HG02798 (cell line): Measurements from ENCODE around the gene CPED1.
"Not testable (repeated sequence)": the region's sequence is repeated elsewhere in the genome, so short reads cannot be mapped to it uniquely, and the experiment has no call there.

Source experiments
- ATAC-seq: cut with Tn5 transposase; IDR thresholded peaks from one replicate; pipeline ENCODE4 v1.9.1; 2021; ENCODE audit warnings: mild to moderate bottlenecking; ENCODE audit not compliant: unreplicated experiment, poor library complexity

The CPED1 gene

DNA sequence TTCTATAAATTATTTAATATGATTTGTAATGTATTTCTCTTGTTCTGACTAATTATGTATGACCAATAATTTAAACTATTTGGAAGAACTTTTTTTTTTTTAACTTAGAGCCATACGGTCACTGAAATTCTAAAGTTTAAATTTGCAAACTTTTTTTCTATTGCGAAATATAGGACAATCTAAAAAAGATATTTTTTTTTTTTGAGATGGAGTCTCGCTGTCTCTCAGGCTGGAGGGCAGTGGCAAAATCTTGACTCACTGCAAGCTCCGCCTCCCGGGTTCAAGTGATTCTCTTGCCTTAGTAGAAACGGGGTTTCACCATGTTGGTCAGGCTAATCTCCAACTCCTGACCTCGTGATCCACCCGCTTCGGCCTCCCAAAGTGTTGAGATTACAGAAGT is 130.5 kb downstream of the CPED1 start:
- no peak for ATAC-seq

DNA sequence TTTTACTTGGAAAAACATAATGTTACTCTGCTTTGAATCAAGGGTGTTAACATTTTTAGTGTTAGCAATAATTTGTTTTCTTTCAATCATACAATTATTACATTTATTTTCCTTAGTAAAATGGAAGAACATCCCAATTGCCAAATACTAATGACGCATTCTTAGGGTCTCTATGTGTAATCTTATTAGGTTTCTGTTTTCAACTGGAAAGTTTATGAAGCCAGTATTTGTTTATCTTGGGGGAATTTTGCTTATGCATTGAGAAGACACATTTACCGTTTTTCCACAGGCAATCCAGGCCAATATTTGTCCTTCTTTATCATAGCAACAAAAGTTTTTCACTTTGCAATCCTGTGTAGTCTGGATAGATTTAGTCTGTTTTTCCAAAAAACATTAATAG is 134.5 kb downstream of the CPED1 start:
- ATAC-seq, result no peak

DNA sequence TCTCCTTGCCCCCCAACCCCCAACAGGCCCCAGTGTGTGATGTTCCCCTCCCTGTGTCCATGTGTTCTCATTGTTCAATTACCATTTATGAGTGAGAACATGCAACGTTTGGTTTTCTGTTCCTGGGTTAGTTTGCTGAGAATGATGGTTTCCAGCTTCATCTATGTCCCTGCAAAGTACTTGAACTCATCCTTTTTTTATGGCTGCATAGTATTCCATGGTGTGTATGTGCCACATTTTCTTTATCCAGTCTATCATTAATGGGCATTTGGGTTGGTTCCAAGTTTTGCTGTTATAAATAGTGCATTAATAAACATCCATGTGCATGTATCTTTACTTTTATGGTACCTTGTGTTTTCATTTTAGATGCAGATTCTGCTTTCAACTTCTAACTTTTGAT is 136.9 kb downstream of the CPED1 start:
- not testable (repeated sequence) for ATAC-seq

DNA sequence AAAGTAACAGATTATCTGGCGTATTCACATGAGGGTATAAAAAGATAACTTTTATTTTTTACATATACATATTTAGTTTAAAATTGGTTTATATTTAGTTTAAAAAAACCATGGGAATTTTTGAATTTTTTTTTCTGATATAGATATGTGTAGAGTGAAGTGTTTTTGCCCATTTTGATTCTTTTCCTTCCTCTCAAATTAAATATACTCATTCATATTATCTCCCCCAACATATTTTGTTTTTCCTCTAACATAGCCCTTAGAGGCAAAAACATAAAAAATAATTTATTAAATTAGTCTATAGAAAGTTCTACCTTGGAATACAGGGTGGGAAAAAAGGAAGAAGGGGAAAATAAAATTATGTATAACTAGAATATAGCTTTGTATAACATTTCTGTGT is 137.7 kb downstream of the CPED1 start:
- no peak for ATAC-seq

DNA sequence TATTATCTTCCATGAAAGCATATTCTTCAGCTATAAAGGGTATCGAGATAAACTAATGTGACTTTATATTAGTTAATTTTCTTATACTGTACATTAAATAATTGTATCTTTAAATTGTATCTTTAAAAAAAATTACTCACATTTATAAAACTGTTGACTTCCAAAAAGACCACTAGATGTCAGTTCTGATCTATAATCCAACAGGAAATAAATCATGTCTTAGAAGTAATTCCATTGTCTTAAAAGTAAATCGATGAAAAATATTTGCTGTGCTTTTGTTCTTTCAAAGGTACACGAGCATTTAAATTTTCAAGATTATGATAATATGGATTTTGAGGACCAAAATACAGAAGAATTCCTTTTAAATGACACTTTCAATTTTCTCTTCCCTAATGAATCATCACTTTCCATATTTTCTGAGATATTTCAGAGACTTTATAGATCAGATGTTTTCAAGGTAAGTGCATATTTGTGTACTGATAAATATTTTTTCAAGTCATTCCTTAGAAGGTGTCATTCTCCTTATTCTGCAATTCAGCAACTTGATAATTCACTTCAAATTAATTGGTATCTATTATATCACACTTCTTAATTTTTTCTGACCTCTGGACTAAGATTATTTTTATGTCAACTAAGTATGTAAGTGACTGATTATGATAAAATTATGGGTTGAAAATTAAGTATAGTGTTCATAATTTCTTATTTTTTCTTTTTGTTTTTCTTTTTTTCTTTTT is 138.5 kb downstream of the CPED1 start:
- ATAC-seq, result no peak

DNA sequence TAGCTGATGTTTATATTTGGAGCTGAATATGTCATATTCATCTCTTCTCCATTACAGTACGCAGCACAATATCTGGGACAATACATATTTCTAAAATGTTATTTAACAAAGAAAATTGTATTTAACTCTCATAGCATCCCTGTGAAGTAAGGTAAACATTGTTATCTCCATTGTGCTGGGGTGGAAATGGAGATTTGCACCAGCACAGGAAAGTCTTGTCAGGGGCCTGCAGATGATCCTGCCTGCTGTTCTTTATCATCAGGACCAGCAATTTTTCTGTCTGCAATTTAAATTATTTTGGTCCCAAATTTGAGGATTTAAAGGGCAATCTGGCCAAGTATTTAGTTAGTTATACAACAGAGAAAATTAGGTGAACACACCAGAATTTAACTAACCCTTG is 144.4 kb downstream of the CPED1 start:
- no peak for ATAC-seq

DNA sequence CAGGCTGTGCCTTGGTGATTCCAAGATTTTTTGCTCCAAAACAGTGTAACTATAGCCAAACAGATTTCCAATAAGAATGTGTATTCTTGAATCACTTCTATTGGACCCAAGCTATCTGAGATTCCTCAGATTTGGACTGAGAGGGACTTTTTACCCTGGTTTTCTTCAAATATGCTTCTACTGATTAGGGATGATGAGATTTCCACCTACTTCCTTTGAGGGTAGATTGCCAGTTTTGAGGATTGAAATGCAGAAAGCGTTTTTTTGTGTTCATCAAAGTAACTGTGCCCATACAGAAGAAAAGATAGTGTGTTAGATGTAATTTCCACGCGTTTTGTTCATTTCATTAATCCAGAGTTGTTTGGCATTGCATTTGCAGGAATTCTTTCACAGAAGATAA is 144.9 kb downstream of the CPED1 start:
- ATAC-seq, result no peak

DNA sequence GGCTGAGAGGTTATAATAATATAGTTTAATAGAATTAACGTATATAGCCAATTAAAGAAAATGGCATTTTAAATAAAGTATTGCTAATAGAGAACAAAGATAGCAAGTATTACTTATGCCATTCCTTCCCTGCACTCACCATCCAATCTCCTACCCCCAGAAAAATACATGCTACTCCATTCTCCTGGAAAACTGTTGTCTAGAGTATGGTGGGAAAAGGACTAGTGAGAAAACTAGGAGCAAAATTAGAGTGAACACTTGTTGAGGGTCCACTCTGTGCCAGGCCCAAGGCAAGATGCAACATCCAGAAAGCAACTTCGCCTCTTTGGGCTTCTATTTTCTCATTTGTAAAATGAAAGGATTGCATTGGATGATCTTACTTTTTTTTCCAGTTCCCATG is 149.1 kb downstream of the CPED1 start:
- ATAC-seq, result no peak

DNA sequence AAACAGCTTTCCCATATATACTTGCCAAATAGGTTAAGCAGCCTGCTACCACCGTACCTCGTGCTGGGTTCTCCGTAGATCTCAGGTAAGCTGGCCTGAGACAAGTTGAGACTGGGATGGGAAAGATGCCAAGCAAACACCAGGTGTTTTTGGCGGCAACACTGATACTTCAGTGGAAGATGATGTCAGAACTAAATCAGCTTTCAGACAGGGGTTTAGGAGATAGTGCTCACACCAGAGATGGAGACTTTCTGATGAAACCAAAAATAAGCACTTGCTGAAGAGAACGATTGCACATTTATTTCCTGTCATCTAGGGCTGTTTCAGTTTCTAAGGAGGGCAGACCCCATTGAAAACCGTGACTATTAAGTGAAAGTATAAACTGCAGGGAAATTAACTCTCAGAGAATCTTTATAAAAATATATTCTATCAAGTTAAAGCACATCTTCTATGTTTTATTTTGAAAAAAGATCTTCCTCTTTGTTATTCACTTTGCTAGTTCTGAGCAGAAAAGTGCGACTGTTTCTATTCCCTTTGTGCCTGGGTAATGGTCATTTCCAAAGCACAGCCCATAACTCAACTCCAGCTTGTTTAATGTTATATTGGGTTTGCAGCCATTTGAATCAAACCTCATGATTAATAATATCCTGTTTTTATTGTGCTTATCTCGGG is 149.9 kb downstream of the CPED1 start:
- ATAC-seq, result peak; percentile 100

DNA sequence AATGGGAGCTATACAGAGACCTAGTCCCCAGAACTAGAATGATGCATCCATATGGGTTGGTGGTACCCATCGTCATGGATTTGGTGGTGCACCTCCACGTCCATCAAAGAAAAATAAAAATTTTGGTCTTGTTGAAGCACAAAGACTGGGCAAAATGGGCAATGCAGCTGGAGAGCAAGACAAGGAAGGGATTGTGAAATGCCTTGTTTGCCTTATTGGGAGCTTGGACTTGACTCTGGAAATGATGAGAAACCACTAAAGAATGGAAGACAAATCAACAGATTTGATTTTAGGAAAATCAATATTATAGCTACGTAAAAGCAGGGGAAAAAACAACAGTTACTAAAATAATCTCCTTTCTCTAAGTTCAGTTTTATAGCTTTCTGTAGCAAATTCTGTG is 150.9 kb downstream of the CPED1 start:
- ATAC-seq, result no peak

DNA sequence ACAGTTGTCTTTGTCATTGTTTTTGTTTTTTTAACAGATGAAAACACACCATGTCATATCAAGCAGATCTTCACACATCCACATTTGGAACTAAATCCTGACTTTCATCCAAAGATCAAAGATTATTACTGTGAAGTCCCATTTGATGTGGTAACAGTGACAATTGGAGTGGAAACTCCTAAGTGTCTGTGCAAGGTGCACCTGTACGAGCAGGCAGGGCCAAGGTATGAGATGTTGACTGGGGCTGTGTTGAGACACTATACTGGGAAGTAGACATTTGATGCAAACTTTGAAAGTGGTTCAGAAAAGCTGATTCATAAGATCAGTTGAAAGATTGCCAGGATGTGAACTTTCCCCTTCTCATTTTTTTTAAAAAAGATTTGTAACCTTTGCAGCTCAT is 152.3 kb downstream of the CPED1 start:
- ATAC-seq, result no peak

DNA sequence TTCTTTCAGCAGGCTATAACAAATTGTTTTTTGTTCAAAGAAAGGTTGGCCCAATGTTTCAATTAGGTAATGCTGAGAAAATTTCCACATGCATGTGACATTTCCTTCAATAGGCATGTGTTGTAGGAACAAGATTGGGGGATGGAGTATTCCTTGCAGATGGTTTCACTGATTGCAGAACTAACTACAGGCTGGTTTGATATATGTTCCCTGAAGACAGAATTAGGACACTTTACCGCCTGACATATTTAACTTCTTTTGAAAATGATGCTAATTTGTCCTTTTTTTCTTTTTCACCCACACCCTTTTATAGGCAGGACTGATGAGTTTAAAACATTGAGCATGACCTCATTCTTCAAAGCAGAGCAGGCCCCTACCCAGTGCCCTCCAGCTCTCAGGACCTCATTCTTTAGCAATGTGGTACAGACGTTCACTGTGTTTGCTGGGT is 163.3 kb downstream of the CPED1 start:
- ATAC-seq, result no peak

DNA sequence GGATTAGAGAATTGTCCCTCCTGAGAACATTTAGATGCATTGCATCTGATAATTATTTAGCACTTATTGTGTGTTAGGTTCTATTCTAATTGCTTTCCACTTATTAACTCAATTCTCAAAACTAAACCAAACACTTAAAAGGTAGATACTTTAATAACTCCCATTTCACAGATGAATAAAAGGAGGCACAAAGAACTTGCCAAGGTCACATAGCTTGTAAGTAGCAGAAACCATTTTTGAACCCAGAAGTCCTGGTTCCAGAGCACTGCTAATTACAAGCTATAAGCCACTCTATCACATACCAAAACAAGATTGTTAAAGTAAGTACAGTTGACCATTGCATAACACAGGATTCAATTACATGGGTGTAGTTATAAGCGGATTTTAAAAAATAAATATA is 164.9 kb downstream of the CPED1 start:
- no peak for ATAC-seq

DNA sequence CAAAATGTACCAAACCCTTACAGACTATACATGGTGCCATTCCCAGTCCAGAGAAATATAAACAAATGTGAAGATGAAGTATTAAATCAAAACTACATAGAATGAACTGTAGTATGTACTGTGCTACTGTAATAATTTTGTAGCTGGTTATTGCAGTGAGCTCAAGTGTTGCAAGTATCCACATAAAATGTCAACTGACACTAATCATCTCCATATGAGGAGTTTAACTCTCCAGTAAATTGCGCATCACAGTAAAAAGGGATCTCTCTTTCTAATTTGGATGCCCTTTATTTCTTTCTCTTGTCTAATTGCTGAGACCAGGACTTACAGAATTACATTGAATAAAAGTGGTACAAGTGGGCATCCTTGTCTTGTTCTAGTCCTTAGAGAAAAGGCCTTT is 165.5 kb downstream of the CPED1 start:
- no peak for ATAC-seq

DNA sequence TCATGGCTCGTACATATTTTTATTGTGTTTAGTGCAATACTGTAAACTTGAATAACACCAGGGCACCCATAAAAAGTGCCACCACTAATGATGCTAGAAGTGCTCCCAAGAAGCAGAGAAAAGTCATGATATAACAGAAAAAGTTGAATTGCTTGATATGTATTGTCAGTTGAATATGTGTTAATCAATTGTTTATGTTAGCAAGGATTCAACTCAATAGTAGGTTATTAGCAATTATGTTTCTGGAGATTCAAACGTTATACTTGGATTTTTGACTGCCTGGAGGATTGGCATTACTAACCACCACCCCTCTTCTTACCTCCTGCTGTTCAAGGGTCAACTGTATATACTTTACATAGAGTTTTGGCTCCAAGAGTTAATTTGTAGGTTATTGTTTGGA is 168.3 kb downstream of the CPED1 start:
- no peak for ATAC-seq

DNA sequence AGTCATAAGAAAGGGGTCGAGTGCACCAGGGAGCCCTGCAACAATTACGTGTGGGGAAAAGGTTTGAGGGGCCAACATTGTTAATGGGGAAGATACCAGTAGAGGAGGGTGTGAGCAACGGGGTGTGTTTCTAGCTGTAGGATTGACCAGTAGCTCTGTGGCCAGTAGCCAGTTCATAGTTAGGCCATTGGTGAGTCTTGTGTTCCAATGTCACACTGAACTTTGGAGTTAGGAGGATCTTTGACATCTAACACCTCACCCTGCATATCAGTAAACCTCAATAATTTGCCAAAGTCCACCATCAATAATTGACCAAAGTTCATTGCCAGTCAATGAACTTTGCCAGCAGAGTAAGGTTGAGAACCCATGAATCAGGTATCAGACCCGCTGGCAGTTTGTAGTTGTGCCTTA is 168.8 kb downstream of the CPED1 start:
- ATAC-seq, result no peak

DNA sequence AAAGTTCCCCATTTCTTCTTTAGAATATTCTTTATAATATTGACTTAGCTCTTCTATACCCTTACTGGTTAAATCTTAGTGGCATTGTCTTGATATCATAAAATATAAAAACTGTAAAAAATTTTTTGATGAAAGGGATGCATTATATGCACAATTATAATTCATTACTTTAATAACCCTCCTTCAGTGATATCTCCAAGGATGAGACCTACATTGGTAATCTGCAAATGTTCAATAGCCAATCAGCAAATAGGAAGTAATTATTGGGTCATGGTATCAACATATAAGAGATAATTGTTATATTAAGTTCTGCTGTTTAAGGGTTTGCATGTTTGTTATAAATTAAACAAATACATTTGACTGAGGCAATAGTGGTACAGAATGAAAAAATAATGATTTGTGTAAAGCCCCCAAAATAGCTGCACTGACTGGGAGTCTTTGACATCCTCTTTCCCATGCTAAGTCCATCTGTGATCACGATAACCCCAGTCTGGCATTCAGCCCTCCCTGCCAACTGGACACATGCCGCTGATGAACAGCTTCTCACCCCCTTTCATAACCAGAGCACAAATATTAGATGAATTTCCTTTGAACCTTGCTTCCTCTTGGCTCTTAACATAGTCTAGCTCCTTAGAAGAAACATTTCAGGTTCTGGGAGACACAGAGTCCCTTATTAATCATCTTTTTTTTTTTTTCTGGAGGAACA is 169.5 kb downstream of the CPED1 start:
- no peak for ATAC-seq

DNA sequence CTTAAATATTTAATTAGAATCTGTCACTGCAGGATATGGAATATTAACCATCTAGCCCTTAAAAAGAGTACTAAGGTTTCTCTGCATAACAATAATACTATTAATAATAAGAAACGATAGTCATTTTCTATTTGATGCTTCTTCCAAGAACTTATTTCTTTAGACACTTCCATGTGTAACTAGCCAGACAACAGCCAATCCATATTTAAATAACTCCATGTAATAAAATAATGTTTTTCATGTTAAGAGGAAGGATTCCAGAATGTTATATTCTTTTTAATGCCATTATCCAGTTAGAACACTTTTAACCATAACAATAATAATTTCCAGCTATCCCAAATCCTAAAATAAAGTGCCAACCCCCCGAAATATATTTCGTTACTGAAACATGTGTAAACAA is 170.2 kb downstream of the CPED1 start:
- ATAC-seq, result no peak

DNA sequence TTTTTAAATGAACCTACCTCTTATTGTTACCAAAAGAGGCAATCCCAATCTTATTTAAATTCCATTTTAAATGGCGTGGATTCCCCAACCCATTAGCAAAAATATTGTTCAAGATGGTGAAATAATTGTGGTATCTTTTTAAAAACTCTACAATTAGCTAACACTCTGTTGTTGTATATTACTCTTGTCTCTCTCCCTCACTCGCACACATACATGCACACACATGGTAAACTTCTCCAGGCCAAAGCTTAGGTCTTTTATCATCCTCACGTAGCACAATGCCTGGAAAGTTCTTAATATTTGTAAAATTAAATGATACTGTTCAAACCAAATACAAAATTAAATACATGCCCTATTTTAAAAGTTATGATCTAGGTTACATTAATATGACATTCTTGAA is 171.0 kb downstream of the CPED1 start:
- no peak for ATAC-seq

DNA sequence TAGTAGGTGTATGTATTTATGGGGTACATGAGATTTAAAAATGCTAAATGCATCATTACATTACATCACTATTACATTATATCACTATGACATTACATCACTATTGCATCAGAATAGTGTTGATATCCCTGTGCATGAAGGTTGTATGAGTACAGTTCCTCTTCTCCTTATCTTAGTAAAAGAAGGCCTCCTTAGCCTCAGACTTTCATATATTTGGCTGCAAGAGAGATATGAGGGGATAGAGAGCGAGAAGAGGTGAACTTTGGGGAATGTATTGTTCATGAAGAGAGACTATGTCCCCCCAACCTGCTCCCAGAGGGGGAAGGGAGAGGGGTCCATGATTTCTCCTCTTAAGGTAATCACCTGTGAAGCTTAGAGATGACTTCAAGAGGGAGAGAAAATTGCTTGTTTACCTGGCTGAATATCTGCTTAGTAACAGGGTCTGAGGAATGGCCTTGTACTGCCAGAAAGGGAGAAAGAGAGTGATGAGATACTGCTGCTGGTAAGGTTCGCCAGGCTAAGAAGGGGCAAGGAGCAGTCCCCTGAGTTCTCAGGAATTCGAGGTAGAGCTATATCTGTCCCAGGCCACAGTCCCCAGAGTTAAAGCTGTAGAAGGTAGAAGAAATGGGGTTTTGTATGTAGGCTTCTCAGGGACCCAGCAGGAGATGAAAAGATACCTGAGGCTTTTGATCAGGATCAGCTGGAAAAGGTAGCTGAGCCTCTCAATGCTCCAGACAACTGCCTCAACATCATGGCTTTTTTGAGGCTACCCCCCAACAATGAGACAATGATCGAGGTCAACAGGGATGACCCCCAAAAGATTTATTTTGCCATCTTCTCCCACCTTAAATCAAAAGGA is 171.9 kb downstream of the CPED1 start:
- no peak for ATAC-seq

DNA sequence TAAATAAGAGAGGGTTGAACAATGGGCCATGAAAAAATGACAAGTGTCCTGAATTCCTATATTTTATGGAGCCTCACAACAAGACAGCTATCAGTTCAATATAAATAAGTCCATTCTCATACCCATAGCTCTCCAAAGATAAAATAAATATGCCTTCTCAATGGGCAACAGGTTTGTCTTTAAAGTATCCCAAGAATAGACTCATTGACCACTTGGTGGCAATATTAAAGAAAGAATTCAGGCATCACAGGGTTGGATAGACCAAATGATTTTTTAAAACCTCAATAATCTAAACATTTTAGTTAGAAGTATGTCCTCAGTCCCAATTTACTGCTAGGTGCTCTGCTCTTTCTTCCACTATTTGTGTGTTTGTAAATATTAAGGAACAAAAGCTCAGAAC is 175.2 kb downstream of the CPED1 start:
- ATAC-seq, result no peak
